Hepatocyte (in vitro differentiated cells): Measurements from ENCODE around the gene COQ9. TPM values are rescaled to one million over a fixed set of nuclear protein-coding genes. Genes with fewer than 3 reads are reported as not detected.

Experiments
- DNase-seq: peaks from one replicate; pipeline ENCODE4 v3.0.0-alpha.2; 2016; ENCODE audit warnings: low spot score
- H2AFZ ChIP-seq: fragments of 200-600 bp; sonication (generic); 2 replicates; pipeline ENCODE4 v1.6.0; 2016; ENCODE audit warnings: antibody characterized with exemption, mild to moderate bottlenecking
- H3K27ac ChIP-seq: fragments of 200-600 bp; sonication (generic); 2 replicates; pipeline ENCODE4 v1.5.1; 2016; ENCODE audit warnings: mild to moderate bottlenecking
- H3K27me3 ChIP-seq: fragments of 200-600 bp; sonication (generic); 2 replicates; pipeline ENCODE4 v1.6.1; 2016
- H3K36me3 ChIP-seq: fragments of 200-600 bp; sonication (generic); replicated peaks from 2 replicates; pipeline ENCODE4 v1.5.1; 2016; ENCODE audit warnings: low read depth; ENCODE audit not compliant: insufficient read depth
- H3K4me1 ChIP-seq: fragments of 200-600 bp; sonication (generic); 2 replicates; pipeline ENCODE4 v1.5.1; 2016; ENCODE audit warnings: mild to moderate bottlenecking, moderate library complexity; ENCODE audit not compliant: insufficient read depth
- H3K4me2 ChIP-seq: fragments of 200-600 bp; sonication (generic); 2 replicates; pipeline ENCODE4 v1.6.0; 2016
- H3K4me3 ChIP-seq: fragments of 200-600 bp; sonication (generic); 2 replicates; pipeline ENCODE4 v1.5.1; 2016; ENCODE audit warnings: mild to moderate bottlenecking
- H3K79me2 ChIP-seq: fragments of 200-600 bp; sonication (generic); 2 replicates; pipeline ENCODE4 v1.6.0; 2017; ENCODE audit warnings: mild to moderate bottlenecking
- H3K9me2 ChIP-seq: fragments of 200-600 bp; sonication (generic); replicated peaks from 2 replicates; pipeline ENCODE4 v1.6.0; 2017; ENCODE audit warnings: mild to moderate bottlenecking; ENCODE audit not compliant: insufficient read depth
- H3K9me3 ChIP-seq: fragments of 200-600 bp; sonication (generic); 2 replicates; pipeline ENCODE4 v1.5.1; 2016; ENCODE audit warnings: low read depth, mild to moderate bottlenecking
- H4K20me1 ChIP-seq: fragments of 200-600 bp; sonication (generic); 2 replicates; pipeline ENCODE4 v1.6.0; 2016; ENCODE audit warnings: mild to moderate bottlenecking; ENCODE audit not compliant: insufficient read depth, poor library complexity, severe bottlenecking
- EZH2 ChIP-seq: fragments of 200-600 bp; sonication (generic); IDR thresholded peaks from 2 replicates; pipeline ENCODE4 v1.6.1; 2016; ENCODE audit warnings: antibody characterized with exemption, mild to moderate bottlenecking, borderline replicate concordance
- EZH2phosphoT487 ChIP-seq: fragments of 200-600 bp; sonication (generic); IDR thresholded peaks from one replicate; pipeline ENCODE4 v1.6.1; 2018; ENCODE audit warnings: antibody characterized with exemption, mild to moderate bottlenecking, low read depth, moderate library complexity; ENCODE audit not compliant: unreplicated experiment, severe bottlenecking
- WGBS: methylation state at CpG from one replicate; pipeline ENCODE4 v1.1.6; 2016; ENCODE audit warnings: low lambda C conversion rate; ENCODE audit errors: missing lambda C conversion rate; 5-methylcytosine and 5-hydroxymethylcytosine counted together
- polyA plus RNA-seq: library from polyadenylated mRNA; unstranded; fragments of >200 nt; fragmentation: Nextera tagmentation; extraction: Ambion mirVana; gene quantifications from 2 replicates; pipeline ENCODE4 v1.2.1, GENCODE V29; 2016
- total RNA-seq: library from RNA; depleted of rRNA; stranded (reverse); fragments of >200 nt; gene quantifications from 2 replicates; pipeline ENCODE4 v1.2.3, GENCODE V29; 2014
- TF ChIP-seq, protein P1 (sequence below): fragments of 200-600 bp; sonication (generic); IDR thresholded peaks from 2 replicates; pipeline ENCODE4 v1.5.1; 2016; ENCODE audit warnings: antibody characterized with exemption, mild to moderate bottlenecking; ENCODE audit not compliant: poor library complexity

COQ9 gene
- total and polyA plus RNA-seq, 2 experiments from 2014 or later = 61.9 to 81.5 TPM

DNA sequence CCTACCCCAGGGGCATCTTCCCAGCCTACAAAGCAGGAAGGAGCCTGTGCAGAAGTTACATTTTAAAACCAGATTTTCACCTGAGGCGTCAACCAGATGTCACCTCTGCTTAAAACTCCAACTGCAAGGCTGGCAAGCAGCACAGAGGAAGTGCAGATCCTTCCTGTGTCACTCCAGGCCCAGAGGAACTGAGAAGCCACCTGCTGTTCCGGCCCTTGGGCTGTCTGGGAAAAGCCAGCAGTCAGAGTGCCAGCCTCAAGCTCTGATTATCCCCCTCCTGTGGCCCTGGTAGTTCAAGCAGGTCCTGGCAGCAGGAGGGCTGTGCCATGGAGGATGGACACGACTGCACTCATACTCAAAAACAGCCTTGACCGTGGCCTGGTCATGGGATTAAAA, 25.4 kb downstream of the COQ9 start:
- H3K27me3 ChIP-seq = no peaks in the 10 kb centered on the region
- peaks cover 17% of the 10 kb centered on the region for H4K20me1 ChIP-seq
- WGBS = 74% methylated on average over 4 of the region's 4 CpGs
- no peak for DNase-seq
- no peak overlapping the region for H2AFZ ChIP-seq
- H3K36me3 ChIP-seq = no peaks in the 10 kb centered on the region
- H3K27ac ChIP-seq = peak overlapping the region; percentile 91
- no peaks in the 10 kb centered on the region for H3K9me3 ChIP-seq
- H3K9me2 ChIP-seq = no peaks in the 10 kb centered on the region
- no peak for TF ChIP-seq EZH2phosphoT487
- TF ChIP-seq, protein P1, sequence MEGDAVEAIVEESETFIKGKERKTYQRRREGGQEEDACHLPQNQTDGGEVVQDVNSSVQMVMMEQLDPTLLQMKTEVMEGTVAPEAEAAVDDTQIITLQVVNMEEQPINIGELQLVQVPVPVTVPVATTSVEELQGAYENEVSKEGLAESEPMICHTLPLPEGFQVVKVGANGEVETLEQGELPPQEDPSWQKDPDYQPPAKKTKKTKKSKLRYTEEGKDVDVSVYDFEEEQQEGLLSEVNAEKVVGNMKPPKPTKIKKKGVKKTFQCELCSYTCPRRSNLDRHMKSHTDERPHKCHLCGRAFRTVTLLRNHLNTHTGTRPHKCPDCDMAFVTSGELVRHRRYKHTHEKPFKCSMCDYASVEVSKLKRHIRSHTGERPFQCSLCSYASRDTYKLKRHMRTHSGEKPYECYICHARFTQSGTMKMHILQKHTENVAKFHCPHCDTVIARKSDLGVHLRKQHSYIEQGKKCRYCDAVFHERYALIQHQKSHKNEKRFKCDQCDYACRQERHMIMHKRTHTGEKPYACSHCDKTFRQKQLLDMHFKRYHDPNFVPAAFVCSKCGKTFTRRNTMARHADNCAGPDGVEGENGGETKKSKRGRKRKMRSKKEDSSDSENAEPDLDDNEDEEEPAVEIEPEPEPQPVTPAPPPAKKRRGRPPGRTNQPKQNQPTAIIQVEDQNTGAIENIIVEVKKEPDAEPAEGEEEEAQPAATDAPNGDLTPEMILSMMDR = no peak
- no peak for TF ChIP-seq EZH2
- no peak overlapping the region for H3K4me3 ChIP-seq
- peaks cover 27% of the 10 kb centered on the region for H3K79me2 ChIP-seq
- no peak overlapping the region for H3K4me2 ChIP-seq
- H3K4me1 ChIP-seq = peaks cover 45% of the 10 kb centered on the region

DNA sequence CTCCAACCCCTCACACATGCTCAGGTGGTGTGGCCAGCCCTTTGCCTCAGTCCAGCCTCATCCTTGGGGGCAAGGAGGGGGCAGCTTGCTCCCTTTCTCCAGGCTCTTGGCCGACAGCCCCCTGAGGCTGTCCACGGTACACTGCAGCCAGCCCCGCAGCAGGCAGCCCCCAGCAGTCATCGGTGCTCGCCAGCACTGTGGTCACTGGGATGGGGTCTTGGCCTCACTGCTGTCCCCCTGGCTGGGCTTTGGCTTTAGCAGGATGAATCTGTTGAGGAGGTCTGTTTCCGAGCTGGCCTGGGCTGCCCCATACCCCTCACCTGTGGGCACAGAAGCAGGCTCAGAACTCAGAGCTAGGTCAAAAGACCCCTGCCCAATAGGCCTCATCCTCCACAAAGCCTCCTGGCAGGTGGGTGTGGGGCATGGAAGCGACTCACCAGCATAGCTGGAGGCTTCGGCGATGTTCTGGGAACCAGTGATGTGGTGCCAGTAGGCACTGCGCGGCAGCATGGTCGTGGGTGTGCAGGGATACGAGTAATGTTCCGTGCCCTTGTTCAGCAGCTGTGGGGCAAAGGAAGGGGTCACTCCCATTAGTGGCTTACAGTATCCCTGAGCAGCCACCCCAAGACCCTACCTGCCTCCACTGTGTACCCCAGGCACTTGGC, 26.0 kb downstream of the COQ9 start:
- Histone ChIP-seq H3K36me3 (no peaks in the 10 kb centered on the region), H2AFZ (no peak overlapping the region), H3K4me1 (peaks cover 52% of the 10 kb centered on the region), H3K27ac (peak overlapping the region; percentile 91), H3K9me3 (no peaks in the 10 kb centered on the region), H3K4me2 (no peak overlapping the region), H3K4me3 (no peak overlapping the region), H4K20me1 (peaks cover 21% of the 10 kb centered on the region), H3K79me2 (peaks cover 27% of the 10 kb centered on the region), H3K27me3 (no peaks in the 10 kb centered on the region), H3K9me2 (no peaks in the 10 kb centered on the region)
- DNase-seq = no peak
- TF ChIP-seq EZH2 (no peak), EZH2phosphoT487 (no peak)
- TF ChIP-seq, protein P1 = no peak
- WGBS = 89% methylated on average over 14 of the region's 14 CpGs

DNA sequence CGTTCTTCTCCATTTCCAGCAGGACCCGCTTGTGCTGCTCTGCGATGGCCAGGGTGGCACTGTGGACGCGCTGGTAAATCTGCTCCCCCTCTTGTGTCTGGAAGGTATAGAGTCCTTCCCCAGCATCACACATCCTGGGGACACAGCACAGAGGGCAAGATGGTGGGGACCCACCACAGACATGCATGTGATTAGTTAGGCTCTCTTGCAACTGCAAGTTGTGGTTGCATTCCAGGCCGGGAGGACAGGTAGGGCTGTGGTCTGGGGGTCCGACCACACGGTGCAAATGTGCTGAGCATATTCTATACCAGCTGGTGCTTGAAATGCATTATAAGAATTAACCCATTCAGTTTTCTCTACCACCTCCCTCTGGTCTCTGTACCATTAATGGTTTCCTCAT, 26.6 kb downstream of the COQ9 start:
- TF ChIP-seq EZH2phosphoT487 (no peak), EZH2 (no peak)
- TF ChIP-seq, protein P1 = no peak
- no peak overlapping the region for H2AFZ ChIP-seq
- H3K9me2 ChIP-seq = no peaks in the 10 kb centered on the region
- 83% methylated on average over 7 of the region's 8 CpGs for WGBS
- DNase-seq = no peak
- H3K4me1 ChIP-seq = peaks cover 57% of the 10 kb centered on the region
- no peak overlapping the region for H3K4me2 ChIP-seq
- no peaks in the 10 kb centered on the region for H3K36me3 ChIP-seq
- peaks cover 26% of the 10 kb centered on the region for H4K20me1 ChIP-seq
- no peaks in the 10 kb centered on the region for H3K27me3 ChIP-seq
- H3K27ac ChIP-seq = peak overlapping the region; percentile 91
- H3K9me3 ChIP-seq = no peaks in the 10 kb centered on the region
- H3K79me2 ChIP-seq = peaks cover 30% of the 10 kb centered on the region
- no peak overlapping the region for H3K4me3 ChIP-seq
